Right atrium auricular region (tissue), 2 donors: ENCODE measurements around the gene DOK3. TPM values are rescaled to one million over a fixed set of nuclear protein-coding genes. Genes with fewer than 3 reads are reported as not detected.

Source experiments
- DNase-seq: peaks from one replicate; pipeline ENCODE4 v3.0.0-alpha.2; 2019; ENCODE audit warnings: low spot score
- H3K27ac ChIP-seq, 2 donors: fragments of 200-600 bp; sonication (generic); 1 replicate in 1 of 2; 2 replicates in 1 of 2; pipeline ENCODE4 v1.5.1; 2016 to 2019
- H3K27me3 ChIP-seq, 2 donors: fragments of 200-600 bp; sonication (generic); one replicate each; pipeline versions ENCODE4 v1.5.1 to v1.6.0; 2017 to 2019
- H3K36me3 ChIP-seq: fragments of 200-600 bp; sonication (generic); one replicate; pipeline ENCODE4 v1.5.1; 2016
- H3K4me1 ChIP-seq, 2 donors: fragments of 200-600 bp; sonication (generic); one replicate each; pipeline versions ENCODE4 v1.5.1 to v1.6.0; 2017 to 2019
- H3K4me3 ChIP-seq, 2 donors: fragments of 200-600 bp; sonication (generic); 1 replicate in 1 of 2; 2 replicates in 1 of 2; pipeline ENCODE4 v1.5.1; 2017 to 2019; ENCODE audit warnings: mild to moderate bottlenecking in 1 of 2, moderate library complexity in 1 of 2
- H3K9me3 ChIP-seq, 2 donors: fragments of 200-600 bp; sonication (generic); one replicate each; pipeline ENCODE4 v1.5.1; 2019
- total RNA-seq, 2 donors: library from RNA; depleted of rRNA; stranded (reverse); fragments of >200 nt; gene quantifications; one replicate each; pipeline ENCODE4 v1.1.0, GENCODE V29; 2016
- TF ChIP-seq, protein P1 (sequence below), 2 donors: fragments of 200-600 bp; sonication (generic); IDR thresholded peaks; one replicate each; pipeline ENCODE4 v1.5.1; 2019; ENCODE audit warnings: antibody characterized with exemption in 2 of 2

DOK3 gene
- total RNA-seq, 2 donors from 2014 or later: 1.6 to 2.6 TPM

DNA sequence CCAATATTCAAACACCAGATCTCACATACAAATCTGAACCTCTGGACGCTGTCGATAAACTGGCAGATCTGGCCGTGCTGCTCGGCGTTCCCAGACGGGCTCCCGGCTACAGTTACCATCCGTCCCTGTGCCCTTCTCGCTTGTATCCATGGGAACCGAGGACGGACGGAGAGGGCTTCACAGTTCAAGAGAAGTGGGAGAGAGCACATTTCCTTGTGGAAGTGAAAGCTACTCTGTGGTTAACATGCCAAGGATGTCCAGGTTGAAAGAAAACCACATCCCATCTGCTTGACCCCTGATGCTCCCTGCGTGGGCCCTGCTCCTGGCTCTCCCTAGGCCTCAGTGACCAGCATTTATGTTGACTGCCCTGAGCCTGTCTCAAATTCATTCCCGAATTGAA is 29.9 kb downstream of the DOK3 start:
- Histone ChIP-seq H3K36me3 (peaks cover 9% of the 10 kb centered on the region), H3K9me3 (no peaks in the 10 kb centered on the region), H3K4me3 (no peak overlapping the region), H3K27ac (peak overlapping the region; percentile 67 to 71), H3K27me3 (peaks cover 0 to 5% of the 10 kb centered on the region in 2 donors), H3K4me1 (peaks cover 0 to 37% of the 10 kb centered on the region in 2 donors)
- no peak for DNase-seq
- TF ChIP-seq, protein P1, sequence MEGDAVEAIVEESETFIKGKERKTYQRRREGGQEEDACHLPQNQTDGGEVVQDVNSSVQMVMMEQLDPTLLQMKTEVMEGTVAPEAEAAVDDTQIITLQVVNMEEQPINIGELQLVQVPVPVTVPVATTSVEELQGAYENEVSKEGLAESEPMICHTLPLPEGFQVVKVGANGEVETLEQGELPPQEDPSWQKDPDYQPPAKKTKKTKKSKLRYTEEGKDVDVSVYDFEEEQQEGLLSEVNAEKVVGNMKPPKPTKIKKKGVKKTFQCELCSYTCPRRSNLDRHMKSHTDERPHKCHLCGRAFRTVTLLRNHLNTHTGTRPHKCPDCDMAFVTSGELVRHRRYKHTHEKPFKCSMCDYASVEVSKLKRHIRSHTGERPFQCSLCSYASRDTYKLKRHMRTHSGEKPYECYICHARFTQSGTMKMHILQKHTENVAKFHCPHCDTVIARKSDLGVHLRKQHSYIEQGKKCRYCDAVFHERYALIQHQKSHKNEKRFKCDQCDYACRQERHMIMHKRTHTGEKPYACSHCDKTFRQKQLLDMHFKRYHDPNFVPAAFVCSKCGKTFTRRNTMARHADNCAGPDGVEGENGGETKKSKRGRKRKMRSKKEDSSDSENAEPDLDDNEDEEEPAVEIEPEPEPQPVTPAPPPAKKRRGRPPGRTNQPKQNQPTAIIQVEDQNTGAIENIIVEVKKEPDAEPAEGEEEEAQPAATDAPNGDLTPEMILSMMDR (IDR thresholded peaks at IDR 0.05): no peak

DNA sequence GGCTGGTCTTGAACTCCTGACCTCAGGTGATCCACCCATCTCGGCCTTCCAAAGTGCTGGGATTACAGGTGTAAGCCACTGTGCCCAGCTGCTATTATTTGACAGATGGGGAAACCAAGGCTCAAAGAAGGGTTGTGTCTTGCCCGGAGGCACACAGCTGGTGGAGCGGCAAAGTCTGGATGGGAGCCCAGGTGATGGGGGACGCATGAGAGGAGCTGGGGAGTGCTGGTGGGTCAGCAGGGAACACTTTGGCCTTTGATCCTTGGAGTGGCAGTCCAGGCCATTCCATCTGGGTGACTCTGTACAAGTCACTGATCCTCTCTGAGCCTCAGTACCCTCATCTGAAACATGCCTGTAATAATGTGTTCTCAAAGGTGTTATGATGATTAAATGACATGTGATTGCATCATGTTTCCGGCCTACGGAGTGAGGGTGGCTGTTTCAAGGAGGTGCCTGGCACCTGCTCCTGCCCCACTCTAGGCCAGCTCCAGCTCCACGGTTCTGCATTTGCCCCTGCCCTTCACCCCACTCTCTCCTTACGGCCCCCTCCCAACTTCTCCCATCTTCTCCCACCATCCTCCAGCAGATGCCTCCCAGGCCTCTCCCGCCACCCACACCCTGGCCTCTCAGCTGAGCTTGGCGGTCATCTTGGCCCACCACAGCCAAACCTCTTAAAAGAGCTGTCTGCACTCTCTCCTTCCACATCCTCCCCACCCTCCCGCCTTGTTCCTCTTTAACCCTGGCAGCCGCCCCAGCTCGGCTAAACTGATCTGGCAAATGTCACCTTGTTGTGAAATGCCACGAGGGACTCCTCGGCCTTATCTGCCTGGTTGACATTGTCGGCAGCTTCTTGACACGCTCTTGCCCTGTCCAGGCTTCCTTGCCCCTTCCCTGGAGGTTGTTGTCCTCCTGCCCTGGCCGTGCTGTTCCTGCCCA is 30.6 kb downstream of the DOK3 start:
- peak overlapping the region; percentile 67 to 71 for H3K27ac ChIP-seq
- H3K27me3 ChIP-seq: peaks cover 0 to 5% of the 10 kb centered on the region in 2 donors
- TF ChIP-seq, protein P1 (IDR thresholded peaks at IDR 0.05): no peak
- no peaks in the 10 kb centered on the region for H3K9me3 ChIP-seq
- DNase-seq: peak; percentile 96
- peaks cover 0 to 45% of the 10 kb centered on the region in 2 donors for H3K4me1 ChIP-seq
- peaks cover 8% of the 10 kb centered on the region for H3K36me3 ChIP-seq
- no peak overlapping the region for H3K4me3 ChIP-seq

DNA sequence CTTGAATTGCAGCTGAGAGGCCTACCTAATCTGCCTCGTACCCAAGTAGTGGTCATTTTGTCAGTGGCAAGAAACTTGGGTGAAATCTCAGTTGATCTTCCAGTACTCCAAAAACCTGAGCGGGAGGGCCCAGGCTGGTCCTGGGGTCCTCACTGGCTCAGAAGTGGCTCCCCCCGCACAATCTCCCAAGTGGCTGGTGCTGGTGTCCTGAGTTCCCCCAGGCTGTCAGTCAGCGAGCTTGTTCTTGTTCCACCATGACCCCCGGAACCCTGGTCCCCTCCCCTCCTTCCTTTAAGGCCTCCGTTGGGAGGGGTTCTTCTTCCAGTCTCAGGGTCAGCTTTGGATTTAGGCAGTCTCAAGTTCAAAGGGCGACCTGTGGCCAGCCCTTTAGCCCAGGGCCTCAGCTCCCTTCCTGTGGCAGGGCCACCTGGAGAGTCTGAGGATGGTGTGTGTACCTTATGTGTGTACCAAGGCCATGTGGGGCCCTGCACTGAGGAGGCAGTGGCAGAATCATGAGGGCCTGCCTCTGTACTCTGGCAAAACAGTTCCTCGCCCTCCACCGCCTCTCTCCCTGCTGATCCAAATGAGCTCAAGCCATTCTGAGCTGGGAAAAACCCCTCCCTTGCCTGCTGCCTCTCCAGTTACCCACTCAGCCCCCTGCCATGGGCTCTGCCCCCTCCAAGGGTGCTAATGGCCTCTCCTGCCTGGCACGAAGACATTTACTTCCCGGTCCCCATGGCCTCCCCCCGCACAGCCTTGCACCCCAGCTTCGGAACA is 31.7 kb downstream of the DOK3 start:
- DNase-seq: no peak
- H3K27me3 ChIP-seq: peaks cover 0 to 5% of the 10 kb centered on the region in 2 donors

DNA sequence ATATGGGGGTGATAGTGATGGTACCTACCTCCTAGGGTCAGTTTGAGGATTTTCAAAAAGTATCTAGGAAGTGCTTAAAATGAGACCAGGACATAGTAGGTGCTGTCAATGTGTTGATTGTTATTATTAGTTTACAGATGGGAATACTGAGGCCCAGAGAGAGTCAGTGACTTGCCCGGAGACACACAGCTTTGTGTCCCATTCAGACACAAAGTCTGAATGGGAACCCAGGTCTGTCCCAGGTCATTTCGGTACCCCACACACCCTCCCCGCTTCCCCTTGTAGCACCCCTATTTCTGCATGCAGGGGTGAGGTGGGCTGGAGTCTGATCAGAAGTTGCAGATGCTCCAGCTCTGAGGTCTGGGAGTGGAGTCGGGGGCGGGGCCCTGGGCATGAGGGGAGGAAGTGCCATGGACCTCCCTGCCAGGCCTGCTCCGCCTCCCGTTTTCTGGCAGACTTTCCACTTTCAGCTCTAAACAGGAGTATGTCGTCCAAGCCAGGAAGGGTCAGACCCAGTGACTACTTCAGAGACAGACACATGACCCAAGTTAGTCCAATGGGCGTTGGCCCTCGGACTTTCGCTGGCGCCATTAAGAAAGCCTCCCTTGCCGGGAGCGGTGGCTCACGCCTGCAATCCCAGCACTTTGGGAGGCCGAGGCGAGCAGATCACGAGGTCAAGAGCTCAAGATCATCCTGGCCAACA is 32.9 kb downstream of the DOK3 start:
- Histone ChIP-seq H3K27me3 (peaks cover 0 to 5% of the 10 kb centered on the region in 2 donors), H3K27ac (peak overlapping the region in 1 of 2 donors; percentile 16), H3K4me3 (no peak overlapping the region), H3K36me3 (no peaks in the 10 kb centered on the region), H3K4me1 (peaks cover 0 to 61% of the 10 kb centered on the region in 2 donors), H3K9me3 (no peaks in the 10 kb centered on the region)
- TF ChIP-seq, protein P1 (IDR thresholded peaks at IDR 0.05): no peak
- DNase-seq: peak; percentile 83

More for the DNA sequence above, 31.7 kb downstream of the DOK3 start:
- Histone ChIP-seq H3K27ac (peak overlapping the region in 1 of 2 donors; percentile 67), H3K36me3 (no peaks in the 10 kb centered on the region), H3K4me1 (peaks cover 0 to 49% of the 10 kb centered on the region in 2 donors), H3K4me3 (no peak overlapping the region), H3K9me3 (no peaks in the 10 kb centered on the region)
- TF ChIP-seq, protein P1 (IDR thresholded peaks at IDR 0.05): no peak
